Spleen (tissue), 11 donors: Measurements from ENCODE around the gene RETREG2. TPM values are rescaled to one million over a fixed set of nuclear protein-coding genes. Genes with fewer than 3 reads are reported as not detected.

Experiments used
- DNase-seq: peaks from one replicate; pipeline ENCODE4 v3.0.0-alpha.2; 2020
- H3K27ac ChIP-seq, 8 donors: fragments of 200-600 bp; sonication (generic) in 7 of 8; 1 replicate in 4 of 8; 2 replicates in 4 of 8; pipeline versions ENCODE4 v1.5.0 to v1.8.0; 2016 to 2021; ENCODE audit warnings: inconsistent platforms in 4 of 8, mild to moderate bottlenecking in 4 of 8, moderate library complexity in 1 of 8
- H3K27me3 ChIP-seq, 7 donors: fragments of 200-600 bp; sonication (generic) in 6 of 7; replicated peaks in 1 of 7; 1 replicate in 4 of 7; 2 replicates in 3 of 7; pipeline versions ENCODE4 v1.5.0 to v1.8.0; 2016 to 2021; ENCODE audit warnings: inconsistent platforms in 3 of 7, mild to moderate bottlenecking in 1 of 7
- H3K36me3 ChIP-seq, 6 donors: fragments of 200-600 bp; sonication (generic) in 5 of 6; 1 replicate in 4 of 6; 2 replicates in 2 of 6; pipeline versions ENCODE4 v1.5.0 to v1.8.0; 2016 to 2021; ENCODE audit warnings: inconsistent platforms in 2 of 6
- H3K4me1 ChIP-seq, 6 donors: fragments of 200-600 bp; sonication (generic) in 5 of 6; 1 replicate in 3 of 6; 2 replicates in 3 of 6; pipeline versions ENCODE4 v1.5.0 to v1.8.0; 2016 to 2021; ENCODE audit warnings: inconsistent platforms in 3 of 6
- H3K4me3 ChIP-seq, 8 donors: fragments of 200-600 bp; sonication (generic) in 7 of 8; 1 replicate in 4 of 8; 2 replicates in 4 of 8; pipeline versions ENCODE4 v1.5.0 to v1.8.0; 2016 to 2021; ENCODE audit warnings: inconsistent platforms in 4 of 8, mild to moderate bottlenecking in 4 of 8, moderate library complexity in 2 of 8
- H3K9me3 ChIP-seq, 8 donors: fragments of 200-600 bp; sonication (generic) in 7 of 8; 1 replicate in 4 of 8; 2 replicates in 4 of 8; pipeline versions ENCODE4 v1.5.0 to v1.8.0; 2016 to 2021; ENCODE audit warnings: inconsistent platforms in 4 of 8
- POLR2A ChIP-seq, 3 donors: fragments of 450-650 bp; IDR thresholded peaks; one replicate each; pipeline ENCODE4 v1.5.1; 2017; ENCODE audit warnings: antibody characterized with exemption in 3 of 3, mild to moderate bottlenecking in 1 of 3
- POLR2AphosphoS5 ChIP-seq, 3 donors: sonication (generic); formaldehyde crosslinking; IDR thresholded peaks; one replicate each; pipeline ENCODE4 v1.5.1; 2017; ENCODE audit warnings: antibody characterized with exemption in 3 of 3
- WGBS, 5 donors: extraction: QIAGEN DNeasy Blood & Tissue Kit in 3 of 5; methylation state at CpG; one replicate each; pipeline versions ENCODE4 v1.1.5 to v1.1.7; 2013 to 2018; 5-methylcytosine and 5-hydroxymethylcytosine counted together
- intact Hi-C: fragments of 100-400 bp; cut with DNase I; formaldehyde crosslinking; loops from one replicate; pipeline ENCODE4 v1.15.0; 2023; ENCODE audit warnings: low total_unique reads
- polyA plus RNA-seq, 3 donors: library from polyadenylated mRNA; stranded (reverse); fragments of 200-250 nt; gene quantifications; one replicate each; pipeline ENCODE4 v1.2.1, GENCODE V29; 2013
- total RNA-seq, 7 donors: library from RNA; depleted of rRNA in 3 of 7; stranded (reverse); fragments of >200 nt in 3 of 7; fragmentation: NEBNext Ultra II Directional in 4 of 7; extraction: Animal tissue kit (Norgen Biotek cat#: 25700) in 4 of 7; gene quantifications; one replicate each; pipeline versions ENCODE4 v1.1.0 to v1.2.1, GENCODE V29; 2016 to 2021
- TF ChIP-seq, protein P1 (sequence below), 11 experiments: fragments of 200-600 bp in 7 of 11; fragments of 450-650 bp in 4 of 11; sonication (generic) in 4 of 11; IDR thresholded peaks in 8 of 11; conservative IDR thresholded peaks in 3 of 11; 1 replicate in 7 of 11; 2 replicates in 4 of 11; pipeline versions ENCODE4 v1.4.0 to v1.8.0; 2016 to 2021; ENCODE audit warnings: antibody characterized with exemption in 11 of 11, inconsistent platforms in 4 of 11, mild to moderate bottlenecking in 1 of 11
- donor health status: healthy with polysubstance abuse.
- donor health status: DM: no; HTN: no; CAD: no; lungs with moderate emphysema.
- donor health status: DM: no; HTN: no; CAD: no.
- donor health status: Bipolar disorder and iron deficiency.
- donor health status: healthy.
- donor health status: DM: no; HTN: no; CAD: no.
- donor health status: DM: yes; HTN: yes; CAD: no.

RETREG2 gene
- total and polyA plus RNA-seq, 10 donors, result 30.0 to 101 (median 71.4) TPM

DNA sequence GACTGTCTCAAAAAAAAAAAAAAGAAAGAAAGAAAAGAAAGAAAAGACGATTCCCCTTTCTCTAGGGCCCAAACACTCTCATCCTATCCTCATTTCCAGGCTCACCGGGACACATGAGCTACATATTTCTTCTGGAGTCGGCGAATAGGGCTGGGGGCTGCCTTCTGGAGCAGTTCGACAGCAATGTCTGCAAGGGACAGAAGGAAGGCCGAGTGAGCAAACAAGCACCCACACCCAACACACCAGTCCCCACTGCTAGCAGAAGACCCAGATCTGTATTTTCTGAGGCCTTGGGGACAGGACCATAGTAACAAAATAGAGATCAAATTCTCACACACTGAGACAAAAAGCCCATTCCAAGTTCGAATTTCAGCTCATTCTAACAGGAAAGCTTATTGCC, 2.6 kb upstream of the RETREG2 start:
- WGBS, 5 donors, result 84 to 89% (median 88%) methylated on average over 7 of the region's 7 CpGs
- H3K9me3 ChIP-seq, result no peaks in the 10 kb centered on the region
- H3K27ac ChIP-seq, result peak overlapping the region; percentile 95 to 100 (median 99)
- peaks cover 0 to 62% (median 47%) of the 10 kb centered on the region in 6 donors for H3K36me3 ChIP-seq
- H3K4me1 ChIP-seq, result peaks cover 27 to 86% (median 53%) of the 10 kb centered on the region in 6 donors
- no peaks in the 10 kb centered on the region for H3K27me3 ChIP-seq
- DNase-seq, result no peak
- H3K4me3 ChIP-seq, result peak overlapping the region in 7 of 8 donors; percentile 59 to 95 (median 87)
- TF ChIP-seq, protein P1, sequence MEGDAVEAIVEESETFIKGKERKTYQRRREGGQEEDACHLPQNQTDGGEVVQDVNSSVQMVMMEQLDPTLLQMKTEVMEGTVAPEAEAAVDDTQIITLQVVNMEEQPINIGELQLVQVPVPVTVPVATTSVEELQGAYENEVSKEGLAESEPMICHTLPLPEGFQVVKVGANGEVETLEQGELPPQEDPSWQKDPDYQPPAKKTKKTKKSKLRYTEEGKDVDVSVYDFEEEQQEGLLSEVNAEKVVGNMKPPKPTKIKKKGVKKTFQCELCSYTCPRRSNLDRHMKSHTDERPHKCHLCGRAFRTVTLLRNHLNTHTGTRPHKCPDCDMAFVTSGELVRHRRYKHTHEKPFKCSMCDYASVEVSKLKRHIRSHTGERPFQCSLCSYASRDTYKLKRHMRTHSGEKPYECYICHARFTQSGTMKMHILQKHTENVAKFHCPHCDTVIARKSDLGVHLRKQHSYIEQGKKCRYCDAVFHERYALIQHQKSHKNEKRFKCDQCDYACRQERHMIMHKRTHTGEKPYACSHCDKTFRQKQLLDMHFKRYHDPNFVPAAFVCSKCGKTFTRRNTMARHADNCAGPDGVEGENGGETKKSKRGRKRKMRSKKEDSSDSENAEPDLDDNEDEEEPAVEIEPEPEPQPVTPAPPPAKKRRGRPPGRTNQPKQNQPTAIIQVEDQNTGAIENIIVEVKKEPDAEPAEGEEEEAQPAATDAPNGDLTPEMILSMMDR (IDR thresholded peaks at IDR 0.05 in 8 of 11, conservative IDR thresholded peaks at IDR 0.05 in 3 of 11), result no peak
- TF ChIP-seq POLR2A (IDR thresholded peaks at IDR 0.05), result no peak
- TF ChIP-seq POLR2AphosphoS5 (IDR thresholded peaks at IDR 0.05), result no peak
- intact Hi-C loops, result no loop called here

DNA sequence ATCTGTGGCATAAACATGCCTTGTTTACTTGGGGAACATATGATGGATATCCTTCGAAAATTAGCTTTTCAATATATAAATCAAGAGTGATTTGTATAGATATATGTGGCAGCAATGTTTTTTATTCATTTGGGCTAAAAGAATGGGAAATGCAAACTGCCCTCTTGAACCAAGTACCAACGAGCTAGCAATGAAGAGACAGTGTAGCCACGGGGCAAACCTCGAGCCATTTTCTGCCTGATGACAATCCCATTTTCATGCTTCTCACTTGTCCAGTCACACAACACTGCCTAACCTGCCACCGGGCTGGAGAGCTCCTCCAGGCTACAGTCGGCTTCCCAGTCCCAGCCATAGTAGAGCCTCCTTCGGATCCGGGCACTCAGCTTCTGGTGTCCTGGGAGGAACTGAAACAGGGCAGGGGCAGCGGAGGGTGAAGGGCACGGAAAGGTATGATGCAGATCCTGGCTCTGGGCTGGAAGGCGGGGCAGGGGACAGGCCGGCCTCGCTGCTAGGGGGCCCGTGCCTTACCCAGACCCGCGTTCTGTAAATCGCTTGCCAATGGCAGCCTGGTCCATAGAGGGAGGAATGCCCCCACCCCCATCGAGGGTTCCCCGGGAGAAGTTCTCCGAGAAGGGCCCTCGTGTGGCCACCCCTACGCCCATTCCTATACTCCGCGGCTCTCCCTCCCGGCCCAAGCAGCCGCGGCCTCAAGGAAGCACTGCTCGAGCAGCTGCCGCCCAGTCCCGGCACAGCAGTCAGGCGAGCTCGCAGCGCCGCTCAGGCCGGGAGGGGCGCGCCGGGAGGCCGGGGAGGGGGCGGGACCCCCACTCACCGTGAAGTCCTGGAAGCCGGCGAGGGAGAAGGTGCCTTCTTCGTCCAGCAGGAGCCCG, 1.9 kb upstream of the RETREG2 start:
- TF ChIP-seq, protein P1 (IDR thresholded peaks at IDR 0.05 in 8 of 11, conservative IDR thresholded peaks at IDR 0.05 in 3 of 11), result peak in 2 of 11 experiments; percentile 4 to 45
- peak in 1 of 3 donors; percentile 63 for TF ChIP-seq POLR2AphosphoS5 (IDR thresholded peaks at IDR 0.05)
- TF ChIP-seq POLR2A (IDR thresholded peaks at IDR 0.05), result no peak
- DNase-seq, result peak; percentile 93
- Histone ChIP-seq H3K36me3 (peaks cover 0 to 65% (median 54%) of the 10 kb centered on the region in 6 donors), H3K27ac (peak overlapping the region; percentile 95 to 100 (median 99)), H3K4me3 (peak overlapping the region; percentile 59 to 95 (median 89)), H3K9me3 (no peaks in the 10 kb centered on the region), H3K4me1 (peaks cover 23 to 86% (median 54%) of the 10 kb centered on the region in 6 donors), H3K27me3 (no peaks in the 10 kb centered on the region)
- intact Hi-C loops, result no loop called here
- 2 to 3% (median 3%) methylated on average over 30 to 45 of the region's 45 CpGs for WGBS, 5 donors

DNA sequence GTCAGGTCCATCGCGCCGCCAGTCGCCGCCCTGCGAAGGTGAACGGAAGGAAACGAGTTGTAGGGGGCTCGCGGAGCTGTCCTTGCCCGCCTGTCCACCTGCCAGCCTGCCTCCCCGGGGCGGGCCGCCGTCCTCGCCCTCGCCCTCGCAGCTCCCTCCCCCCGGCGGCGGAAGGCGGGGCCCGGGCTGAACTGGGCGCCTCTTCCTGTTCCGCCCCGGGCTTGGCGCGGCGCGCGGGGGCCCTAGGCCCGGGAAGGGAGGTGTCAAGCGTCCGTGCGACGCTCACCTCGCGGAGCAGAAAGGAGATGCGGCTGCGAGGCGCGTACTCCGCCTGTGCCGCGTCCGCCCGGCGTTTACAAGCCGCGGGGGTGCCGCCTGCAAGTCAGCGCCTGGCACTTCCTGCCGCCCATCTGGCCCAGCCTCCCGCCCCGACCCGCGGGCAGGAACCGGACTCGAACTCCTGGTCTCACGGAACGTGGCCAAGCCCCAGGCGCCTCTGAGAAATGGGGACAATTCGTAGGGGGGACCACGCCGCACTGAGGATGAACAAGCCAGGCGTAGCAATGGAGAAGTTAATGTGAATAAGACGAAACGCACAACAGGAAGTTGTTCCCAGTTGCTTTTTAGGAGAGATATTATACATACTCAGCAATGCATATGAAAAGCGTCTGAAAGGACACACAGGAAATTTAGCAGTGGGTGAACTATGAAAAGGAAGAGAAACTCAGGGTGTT, 1.1 kb upstream of the RETREG2 start, which contains the start of gene CNPPD1:
CNPPD1 (minus strand) TSS at position 108 of the 734 bp plus-strand sequence; CDS start at position 11, 97 bp downstream.
- Histone ChIP-seq H3K9me3 (no peaks in the 10 kb centered on the region), H3K36me3 (peaks cover 0 to 65% (median 58%) of the 10 kb centered on the region in 6 donors), H3K4me1 (peaks cover 20 to 86% (median 52%) of the 10 kb centered on the region in 6 donors), H3K27ac (peak within 1 kb of the TSS; percentile 95 to 100 (median 99)), H3K27me3 (no peaks in the 10 kb centered on the region), H3K4me3 (peak within 1 kb of the TSS; percentile 59 to 95 (median 89))
- DNase-seq, result peak; percentile 99
- intact Hi-C loops, result no loop called here
- WGBS, 5 donors, result 0 to 1% (median 0%) methylated on average over 33 to 69 of the region's 69 CpGs
- TF ChIP-seq, protein P1 (IDR thresholded peaks at IDR 0.05 in 8 of 11, conservative IDR thresholded peaks at IDR 0.05 in 3 of 11), result peak in 5 of 11 experiments; percentile 8 to 48 (median 15)
- TF ChIP-seq POLR2AphosphoS5 (IDR thresholded peaks at IDR 0.05) (peak; percentile 99), POLR2A (IDR thresholded peaks at IDR 0.05) (peak; percentile 90 to 95 (median 94))
